ENCODE results near the gene CKLF. TPM values are rescaled to one million over a fixed set of nuclear protein-coding genes. Genes with fewer than 3 reads are reported as not detected.

CKLF gene, protein sequence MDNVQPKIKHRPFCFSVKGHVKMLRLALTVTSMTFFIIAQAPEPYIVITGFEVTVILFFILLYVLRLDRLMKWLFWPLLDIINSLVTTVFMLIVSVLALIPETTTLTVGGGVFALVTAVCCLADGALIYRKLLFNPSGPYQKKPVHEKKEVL
- 49.5 and 58.2 TPM in 2 replicates for total RNA-seq (ENCODE audit: low replicate concordance)

GRCh38 chr16:66552286-66553177 lies at the start of gene CKLF:
CKLF (plus strand) TSS chr16:66552576; CDS start chr16:66552716, 140 bp downstream.

GRCh38 chr16:66549284-66550131 lies 2.9 kb upstream of the CKLF start, which contains the start of gene TK2:
TK2 (minus strand) TSS chr16:66550122; CDS start chr16:66550061, 61 bp downstream.

GRCh38 chr16:66566051-66566901 lies 13.9 kb downstream of the CKLF start, which contains the start of gene CMTM1:
CMTM1 (plus strand) TSS chr16:66566439; CDS start chr16:66566514, 75 bp downstream.

GRCh38 chr16:66578651-66579531 lies 26.5 kb downstream of the CKLF start, which contains the start of gene CMTM2:
CMTM2 (plus strand) TSS chr16:66579463; CDS start chr16:66579608, 145 bp downstream.

GRCh38 chr16:66604376-66605176 lies 52.2 kb downstream of the CKLF start, which contains the start of gene CMTM3:
CMTM3 (plus strand) TSS chr16:66604704; CDS start chr16:66604806, 102 bp downstream.

Other genes with a start within 250 kb of the CKLF start
- gene CDH5, start 185.9 kb upstream of the CKLF start, total RNA-seq (ENCODE audit: low replicate concordance) = 3.3 and 23.2 TPM in 2 replicates
- under 0.01 and 0.35 TPM in 2 replicates for gene BEAN1, start 125.3 kb upstream of the CKLF start, total RNA-seq (ENCODE audit: low replicate concordance)
- 35.3 and 74.5 TPM in 2 replicates for gene TK2, start 2.5 kb upstream of the CKLF start, total RNA-seq (ENCODE audit: low replicate concordance)
- gene CMTM1, start 13.9 kb downstream of the CKLF start, total RNA-seq (ENCODE audit: low replicate concordance) = 1.9 and 2.1 TPM in 2 replicates
- gene CMTM2, start 26.9 kb downstream of the CKLF start, total RNA-seq (ENCODE audit: low replicate concordance) = not detected in 2 replicates
- gene CMTM3, start 52.1 kb downstream of the CKLF start, total RNA-seq (ENCODE audit: low replicate concordance) = 9.1 and 13.5 TPM in 2 replicates
- 9.6 and 17.3 TPM in 2 replicates for gene CMTM4, start 144.2 kb downstream of the CKLF start, total RNA-seq (ENCODE audit: low replicate concordance)
- 63.7 and 175 TPM in 2 replicates for gene DYNC1LI2, start 199.0 kb downstream of the CKLF start, total RNA-seq (ENCODE audit: low replicate concordance)
- 0.08 TPM in 1 of 2 replicates, not detected in the other for gene TERB1, start 249.0 kb downstream of the CKLF start, total RNA-seq (ENCODE audit: low replicate concordance)